ENCODE data around the gene UPB1.

The UPB1 gene

DNA sequence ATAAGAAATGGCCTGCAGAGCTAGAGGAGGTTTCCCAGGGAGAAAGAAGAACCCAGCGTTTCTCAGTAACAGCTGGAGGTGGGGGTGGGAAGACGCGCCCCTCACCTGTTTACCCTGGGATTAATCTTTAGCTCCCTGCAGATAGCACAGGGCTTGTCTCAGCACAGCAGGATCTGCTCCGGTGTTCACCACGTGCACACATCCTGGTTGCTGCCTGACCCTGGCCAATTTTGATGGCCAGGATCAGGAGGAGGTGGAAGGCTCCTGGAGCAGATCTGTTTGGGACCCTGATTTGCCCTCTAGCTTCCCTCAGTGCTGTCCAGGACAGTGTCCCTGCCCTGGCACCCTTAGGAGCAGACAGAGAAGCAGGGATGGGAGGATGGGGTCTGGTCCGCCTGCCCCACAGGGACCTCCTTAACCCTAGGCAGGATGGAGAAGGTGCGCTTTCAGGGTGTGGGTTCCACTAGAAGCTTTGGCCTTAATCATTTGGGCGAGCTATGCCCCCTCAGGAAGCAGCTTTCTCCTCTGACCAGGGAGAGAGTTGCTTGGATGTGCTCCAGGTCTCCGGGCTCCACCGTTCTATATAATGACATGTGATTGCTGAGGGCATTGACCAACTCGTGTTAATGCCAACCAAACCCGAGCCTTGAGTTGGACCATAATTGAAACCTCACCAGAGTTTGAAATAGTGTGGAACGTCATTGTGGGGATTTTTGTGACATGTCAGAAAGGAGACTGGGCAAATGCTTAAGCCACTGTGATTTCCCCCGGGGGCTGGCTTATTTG lies 19.3 kb downstream of the UPB1 start:
- no peaks in the 10 kb centered on the region for H3K9me3 ChIP-seq (ENCODE audit: control insufficient read depth, insufficient read depth, low read length)
- H3K4me1 ChIP-seq (ENCODE audit: control insufficient read depth, low read length): peaks cover 26% of the 10 kb centered on the region
- no peaks in the 10 kb centered on the region for H3K79me2 ChIP-seq (ENCODE audit: control insufficient read depth, low read length)
- H3K27ac ChIP-seq (ENCODE audit: low read depth, low read length): no peak overlapping the region
- no peaks in the 10 kb centered on the region for H3F3A ChIP-seq (ENCODE audit: control insufficient read depth, insufficient read depth)
- TF ChIP-seq, protein P1, sequence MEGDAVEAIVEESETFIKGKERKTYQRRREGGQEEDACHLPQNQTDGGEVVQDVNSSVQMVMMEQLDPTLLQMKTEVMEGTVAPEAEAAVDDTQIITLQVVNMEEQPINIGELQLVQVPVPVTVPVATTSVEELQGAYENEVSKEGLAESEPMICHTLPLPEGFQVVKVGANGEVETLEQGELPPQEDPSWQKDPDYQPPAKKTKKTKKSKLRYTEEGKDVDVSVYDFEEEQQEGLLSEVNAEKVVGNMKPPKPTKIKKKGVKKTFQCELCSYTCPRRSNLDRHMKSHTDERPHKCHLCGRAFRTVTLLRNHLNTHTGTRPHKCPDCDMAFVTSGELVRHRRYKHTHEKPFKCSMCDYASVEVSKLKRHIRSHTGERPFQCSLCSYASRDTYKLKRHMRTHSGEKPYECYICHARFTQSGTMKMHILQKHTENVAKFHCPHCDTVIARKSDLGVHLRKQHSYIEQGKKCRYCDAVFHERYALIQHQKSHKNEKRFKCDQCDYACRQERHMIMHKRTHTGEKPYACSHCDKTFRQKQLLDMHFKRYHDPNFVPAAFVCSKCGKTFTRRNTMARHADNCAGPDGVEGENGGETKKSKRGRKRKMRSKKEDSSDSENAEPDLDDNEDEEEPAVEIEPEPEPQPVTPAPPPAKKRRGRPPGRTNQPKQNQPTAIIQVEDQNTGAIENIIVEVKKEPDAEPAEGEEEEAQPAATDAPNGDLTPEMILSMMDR (IDR thresholded peaks at IDR 0.05; ENCODE audit: low read depth, low read length, poor library complexity, severe bottlenecking): no peak
- TF ChIP-seq EZH2phosphoT487 (IDR thresholded peaks at IDR 0.05; ENCODE audit: borderline replicate concordance, low read length): no peak
- no peak overlapping the region for H3K4me3 ChIP-seq (ENCODE audit: low read length)
- H4K20me1 ChIP-seq (ENCODE audit: control insufficient read depth, insufficient read depth, low read depth, low read length): no peaks in the 10 kb centered on the region
- no peaks in the 10 kb centered on the region for H3K9me2 ChIP-seq (replicated peaks; ENCODE audit: control insufficient read depth, low read length)
- H3K36me3 ChIP-seq (ENCODE audit: control insufficient read depth, low read length): no peaks in the 10 kb centered on the region
- no peak overlapping the region for H3K4me2 ChIP-seq (ENCODE audit: low read length)
- H3K27me3 ChIP-seq (ENCODE audit: control insufficient read depth, low read length): peaks cover 23% of the 10 kb centered on the region

DNA sequence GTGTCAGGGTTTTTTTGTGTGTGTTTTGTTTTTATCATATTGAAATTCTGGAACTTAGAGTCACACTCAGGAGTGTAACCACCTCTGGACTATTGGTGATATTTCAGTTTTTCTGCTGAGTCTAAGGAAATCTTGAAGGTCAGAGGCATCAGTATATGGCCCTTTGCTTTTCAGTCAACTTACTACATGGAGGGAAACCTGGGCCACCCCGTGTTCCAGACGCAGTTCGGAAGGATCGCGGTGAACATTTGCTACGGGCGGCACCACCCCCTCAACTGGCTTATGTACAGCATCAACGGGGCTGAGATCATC lies 19.9 kb downstream of the UPB1 start:
- H3K9me3 ChIP-seq (ENCODE audit: control insufficient read depth, insufficient read depth, low read length): no peaks in the 10 kb centered on the region
- H3K27ac ChIP-seq (ENCODE audit: low read depth, low read length): no peak overlapping the region
- peaks cover 26% of the 10 kb centered on the region for H3K4me1 ChIP-seq (ENCODE audit: control insufficient read depth, low read length)
- no peaks in the 10 kb centered on the region for H3F3A ChIP-seq (ENCODE audit: control insufficient read depth, insufficient read depth)
- no peaks in the 10 kb centered on the region for H3K36me3 ChIP-seq (ENCODE audit: control insufficient read depth, low read length)
- no peaks in the 10 kb centered on the region for H4K20me1 ChIP-seq (ENCODE audit: control insufficient read depth, insufficient read depth, low read depth, low read length)
- no peak for TF ChIP-seq EZH2phosphoT487 (IDR thresholded peaks at IDR 0.05; ENCODE audit: borderline replicate concordance, low read length)
- TF ChIP-seq, protein P1 (IDR thresholded peaks at IDR 0.05; ENCODE audit: low read depth, low read length, poor library complexity, severe bottlenecking): no peak
- no peaks in the 10 kb centered on the region for H3K9me2 ChIP-seq (replicated peaks; ENCODE audit: control insufficient read depth, low read length)
- no peaks in the 10 kb centered on the region for H3K79me2 ChIP-seq (ENCODE audit: control insufficient read depth, low read length)
- H3K27me3 ChIP-seq (ENCODE audit: control insufficient read depth, low read length): peaks cover 23% of the 10 kb centered on the region
- no peak overlapping the region for H3K4me2 ChIP-seq (ENCODE audit: low read length)
- no peak overlapping the region for H3K4me3 ChIP-seq (ENCODE audit: low read length)

DNA sequence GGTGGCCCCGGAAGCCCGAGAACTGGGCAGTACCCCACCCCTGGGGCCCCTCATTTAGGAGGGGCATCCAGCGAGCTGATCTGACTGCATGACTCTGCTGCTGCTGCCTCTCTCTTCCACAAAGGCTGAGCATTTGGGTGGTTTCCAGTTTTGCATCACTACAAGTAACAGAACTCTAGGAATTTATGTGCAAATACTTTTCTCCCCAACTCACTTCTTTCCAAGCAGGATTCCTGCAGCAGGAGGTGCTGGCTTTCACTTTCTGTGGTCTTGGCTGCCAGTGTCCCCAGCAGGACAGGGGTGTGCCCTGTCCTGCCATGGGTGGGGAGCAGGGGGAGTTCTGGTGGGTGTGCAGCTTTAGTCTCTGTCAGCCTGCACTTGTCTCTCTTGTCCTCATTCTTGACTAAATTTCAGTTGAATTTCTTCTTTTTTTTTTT lies 21.2 kb downstream of the UPB1 start:
- no peaks in the 10 kb centered on the region for H3F3A ChIP-seq (ENCODE audit: control insufficient read depth, insufficient read depth)
- no peaks in the 10 kb centered on the region for H3K36me3 ChIP-seq (ENCODE audit: control insufficient read depth, low read length)
- no peaks in the 10 kb centered on the region for H3K79me2 ChIP-seq (ENCODE audit: control insufficient read depth, low read length)
- peaks cover 15% of the 10 kb centered on the region for H3K4me1 ChIP-seq (ENCODE audit: control insufficient read depth, low read length)
- no peaks in the 10 kb centered on the region for H3K9me2 ChIP-seq (replicated peaks; ENCODE audit: control insufficient read depth, low read length)
- H3K4me3 ChIP-seq (ENCODE audit: low read length): no peak overlapping the region
- H3K27me3 ChIP-seq (ENCODE audit: control insufficient read depth, low read length): peaks cover 23% of the 10 kb centered on the region
- H4K20me1 ChIP-seq (ENCODE audit: control insufficient read depth, insufficient read depth, low read depth, low read length): no peaks in the 10 kb centered on the region
- no peak overlapping the region for H3K4me2 ChIP-seq (ENCODE audit: low read length)
- TF ChIP-seq, protein P1 (IDR thresholded peaks at IDR 0.05; ENCODE audit: low read depth, low read length, poor library complexity, severe bottlenecking): no peak
- no peak for TF ChIP-seq EZH2phosphoT487 (IDR thresholded peaks at IDR 0.05; ENCODE audit: borderline replicate concordance, low read length)
- no peak overlapping the region for H3K27ac ChIP-seq (ENCODE audit: low read depth, low read length)
- H3K9me3 ChIP-seq (ENCODE audit: control insufficient read depth, insufficient read depth, low read length): no peaks in the 10 kb centered on the region

All from DOHH2 (cell line).